Measurements from ENCODE around the gene SUMF2.
"Not testable (repeated sequence)": the region's sequence is repeated elsewhere in the genome, so short reads cannot be mapped to it uniquely, and the experiment has no call there.

SUMF2 gene

DNA sequence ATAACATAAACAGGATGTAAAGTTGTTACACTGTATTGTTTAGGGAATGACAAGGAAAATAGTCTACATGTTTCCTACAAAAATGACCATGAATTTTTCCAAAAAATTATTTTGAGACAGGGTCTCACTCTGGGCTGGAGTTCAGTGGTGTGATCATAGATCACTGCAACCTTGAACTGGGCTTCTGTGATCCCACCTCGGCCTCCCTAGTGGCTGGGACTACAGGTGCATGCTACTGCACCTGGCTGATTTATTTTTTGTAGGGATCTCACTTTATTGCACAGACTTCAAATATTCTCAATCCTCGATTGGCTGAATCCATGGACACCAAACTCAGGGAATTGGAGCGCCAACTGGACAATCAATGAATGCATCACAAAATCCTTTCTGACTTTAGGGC lies 35.6 kb downstream of the SUMF2 start:
- Histone ChIP-seq H3K4me1 (peaks cover 0 to 18% (median 13%) of the 10 kb centered on the region in 4 donors), H3K4me3 (no peak overlapping the region), H3K9me3 (no peaks in the 10 kb centered on the region), H3K36me3 (peaks cover 49 to 78% (median 54%) of the 10 kb centered on the region in 3 donors), H3K27ac (no peak overlapping the region), H3K27me3 (no peaks in the 10 kb centered on the region)
- DNase-seq, result no peak
- intact Hi-C loops (cut with DNase I; ENCODE audit: low total_unique reads), result no loop called here
- TF ChIP-seq, protein P1, sequence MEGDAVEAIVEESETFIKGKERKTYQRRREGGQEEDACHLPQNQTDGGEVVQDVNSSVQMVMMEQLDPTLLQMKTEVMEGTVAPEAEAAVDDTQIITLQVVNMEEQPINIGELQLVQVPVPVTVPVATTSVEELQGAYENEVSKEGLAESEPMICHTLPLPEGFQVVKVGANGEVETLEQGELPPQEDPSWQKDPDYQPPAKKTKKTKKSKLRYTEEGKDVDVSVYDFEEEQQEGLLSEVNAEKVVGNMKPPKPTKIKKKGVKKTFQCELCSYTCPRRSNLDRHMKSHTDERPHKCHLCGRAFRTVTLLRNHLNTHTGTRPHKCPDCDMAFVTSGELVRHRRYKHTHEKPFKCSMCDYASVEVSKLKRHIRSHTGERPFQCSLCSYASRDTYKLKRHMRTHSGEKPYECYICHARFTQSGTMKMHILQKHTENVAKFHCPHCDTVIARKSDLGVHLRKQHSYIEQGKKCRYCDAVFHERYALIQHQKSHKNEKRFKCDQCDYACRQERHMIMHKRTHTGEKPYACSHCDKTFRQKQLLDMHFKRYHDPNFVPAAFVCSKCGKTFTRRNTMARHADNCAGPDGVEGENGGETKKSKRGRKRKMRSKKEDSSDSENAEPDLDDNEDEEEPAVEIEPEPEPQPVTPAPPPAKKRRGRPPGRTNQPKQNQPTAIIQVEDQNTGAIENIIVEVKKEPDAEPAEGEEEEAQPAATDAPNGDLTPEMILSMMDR (IDR thresholded peaks at IDR 0.05), result no peak

DNA sequence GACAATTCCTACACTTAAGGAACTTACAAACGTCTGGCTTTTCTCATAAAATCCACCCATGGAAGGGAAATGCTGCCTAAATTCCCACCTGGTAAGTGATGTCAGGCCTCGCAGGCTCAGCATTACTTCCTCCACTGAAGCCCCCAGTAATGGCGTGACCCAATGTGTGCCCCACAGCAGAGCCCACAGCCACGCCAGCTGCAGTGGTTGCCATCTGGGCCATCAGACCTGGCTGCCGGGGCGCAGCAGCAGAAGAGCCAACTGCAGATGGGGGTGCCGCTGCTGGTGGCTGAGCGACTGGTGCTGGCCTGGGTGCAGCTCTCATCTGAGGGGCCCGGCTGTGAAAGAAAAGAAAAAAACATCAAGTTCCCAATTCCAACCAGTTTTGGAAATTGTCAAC lies 40.1 kb downstream of the SUMF2 start:
- H3K27ac ChIP-seq; DNase-seq; H3K27me3 ChIP-seq; H3K9me3 ChIP-seq; intact Hi-C loops (cut with DNase I; ENCODE audit: low total_unique reads); H3K4me3 ChIP-seq: not testable (repeated sequence)
- peaks cover 49 to 55% (median 53%) of the 10 kb centered on the region in 3 donors for H3K36me3 ChIP-seq
- peaks cover 0 to 26% (median 16%) of the 10 kb centered on the region in 4 donors for H3K4me1 ChIP-seq

DNA sequence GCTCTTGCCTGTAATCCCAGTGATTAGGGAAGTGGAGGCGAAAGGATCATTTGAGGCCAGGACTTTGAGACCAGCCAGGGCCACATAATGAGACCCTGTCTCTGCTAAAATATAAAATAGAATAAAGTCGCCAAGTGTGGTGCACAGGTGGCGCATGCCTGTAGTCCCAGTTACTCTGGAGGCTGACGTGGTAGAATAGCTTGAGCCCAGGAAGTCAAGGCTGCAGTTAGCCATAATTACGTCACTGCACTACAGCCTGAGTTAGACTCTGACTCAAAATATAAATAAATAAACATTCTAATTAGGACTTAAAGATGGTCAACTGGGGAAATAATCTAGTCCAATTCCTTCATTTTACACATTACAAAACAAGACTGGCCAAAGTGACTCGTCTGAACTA lies 41.4 kb downstream of the SUMF2 start:
- no peaks in the 10 kb centered on the region for H3K9me3 ChIP-seq
- H3K4me3 ChIP-seq, result peak overlapping the region; percentile 77 to 81
- no peak for DNase-seq
- TF ChIP-seq, protein P1 (IDR thresholded peaks at IDR 0.05), result no peak
- intact Hi-C loops (cut with DNase I; ENCODE audit: low total_unique reads), result no loop called here
- H3K4me1 ChIP-seq, result peaks cover 0 to 26% (median 16%) of the 10 kb centered on the region in 4 donors
- peak overlapping the region; percentile 88 to 92 for H3K27ac ChIP-seq
- no peaks in the 10 kb centered on the region for H3K27me3 ChIP-seq
- H3K36me3 ChIP-seq, result peaks cover 38 to 41% (median 39%) of the 10 kb centered on the region in 3 donors

DNA sequence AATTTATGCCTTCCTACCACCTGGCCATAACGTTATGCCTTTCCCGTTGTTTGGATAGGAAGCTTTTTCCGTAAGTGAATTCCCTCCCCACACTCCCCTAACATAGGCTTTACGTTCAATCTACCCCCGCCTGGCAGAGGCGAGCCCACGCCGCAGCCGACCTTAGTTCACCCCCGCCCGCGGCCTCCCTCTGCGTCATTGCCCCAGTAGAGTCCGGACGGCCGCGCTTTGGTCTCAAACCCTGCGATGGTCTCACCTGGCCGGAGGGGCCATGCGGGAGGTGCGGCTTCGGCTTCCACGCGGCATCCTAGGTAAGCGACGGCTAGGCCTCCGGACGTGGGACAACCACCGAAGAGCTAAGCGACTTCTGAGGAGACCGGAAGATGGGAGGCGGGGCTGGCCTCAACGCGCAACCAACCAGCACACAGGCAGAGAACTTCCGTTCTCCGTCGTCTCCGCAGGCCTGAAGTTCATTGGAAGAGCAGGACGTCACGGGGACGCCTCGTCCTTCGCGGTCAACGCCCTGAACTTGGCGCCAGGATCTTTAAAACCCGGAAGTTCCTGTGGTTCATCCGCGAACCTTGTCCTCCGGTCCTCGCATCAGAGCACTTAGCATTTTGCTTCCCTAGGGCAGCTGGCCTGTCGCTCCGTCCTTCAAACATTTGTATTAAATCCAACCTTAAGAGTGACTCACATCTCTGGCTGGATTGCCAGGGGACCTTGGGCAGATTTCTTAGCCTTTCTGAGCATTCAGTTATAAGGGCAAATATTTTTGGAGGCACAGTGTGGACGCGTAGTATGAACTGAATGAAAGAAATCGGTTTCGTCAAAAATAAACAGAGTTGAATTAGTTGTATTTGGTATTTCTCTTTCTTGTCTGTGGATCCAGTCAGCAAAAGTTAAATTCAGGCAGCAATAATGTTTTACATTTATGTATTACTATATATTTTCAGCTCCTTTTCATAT lies 42.3 kb downstream of the SUMF2 start, which contains the start of gene CHCHD2:
CHCHD2 (minus strand) TSS at position 369 of the 966 bp plus-strand sequence; CDS start at position 306, 63 bp downstream.
- Histone ChIP-seq H3K27me3 (no peaks in the 10 kb centered on the region), H3K36me3 (peaks cover 29 to 32% (median 30%) of the 10 kb centered on the region in 3 donors), H3K27ac (peak within 1 kb of the TSS; percentile 88 to 92), H3K4me1 (peaks cover 0 to 26% (median 16%) of the 10 kb centered on the region in 4 donors), H3K9me3 (no peaks in the 10 kb centered on the region), H3K4me3 (peak within 1 kb of the TSS; percentile 77 to 81)
- peak; percentile 97 to 98 for DNase-seq
- intact Hi-C loops (cut with DNase I; ENCODE audit: low total_unique reads), result no loop called here
- TF ChIP-seq, protein P1 (IDR thresholded peaks at IDR 0.05), result peak in 1 of 2 experiments; percentile 9

DNA sequence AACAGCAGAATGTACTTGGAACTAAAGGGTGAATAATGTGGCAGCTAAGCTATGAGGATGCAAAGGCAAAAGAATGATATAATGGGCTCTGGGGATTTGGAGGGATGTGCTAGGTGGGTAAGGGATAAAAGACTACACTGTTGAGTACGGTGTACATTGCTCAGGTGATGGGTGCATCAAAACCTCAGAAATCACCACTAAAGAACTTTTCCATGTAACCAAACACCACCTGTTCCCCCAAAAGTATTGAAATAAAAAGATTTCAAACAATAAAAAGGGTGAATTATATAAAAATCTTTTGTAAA lies 43.8 kb downstream of the SUMF2 start:
- H3K27me3 ChIP-seq, result no peaks in the 10 kb centered on the region
- TF ChIP-seq, protein P1 (IDR thresholded peaks at IDR 0.05), result no peak
- no peaks in the 10 kb centered on the region for H3K9me3 ChIP-seq
- peaks cover 0 to 26% (median 16%) of the 10 kb centered on the region in 4 donors for H3K4me1 ChIP-seq
- H3K4me3 ChIP-seq, result no peak overlapping the region
- DNase-seq, result no peak
- peaks cover 14 to 17% (median 15%) of the 10 kb centered on the region in 3 donors for H3K36me3 ChIP-seq
- H3K27ac ChIP-seq, result no peak overlapping the region
- intact Hi-C loops (cut with DNase I; ENCODE audit: low total_unique reads), result no loop called here

DNA sequence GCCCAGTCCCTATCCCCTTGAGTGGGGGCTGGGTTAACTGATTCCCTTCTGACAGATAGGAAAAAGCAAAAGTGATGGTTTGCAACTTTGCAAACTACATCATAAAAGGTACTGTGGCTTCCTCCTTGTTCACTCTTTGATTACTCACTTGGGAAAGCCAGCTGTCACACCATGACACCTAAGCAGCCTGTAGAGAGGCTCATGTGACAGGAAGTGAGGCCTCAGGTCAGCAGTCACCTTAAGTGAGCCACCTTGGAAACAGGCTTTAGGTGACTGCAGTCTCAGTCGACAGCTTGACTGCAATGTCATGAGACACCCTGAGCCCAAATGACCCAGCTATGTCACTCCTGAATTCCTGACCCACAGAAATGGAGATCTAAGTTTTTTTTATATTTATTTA lies 46.5 kb downstream of the SUMF2 start:
- H3K27ac ChIP-seq, result no peak overlapping the region
- peaks cover 0 to 1% of the 10 kb centered on the region in 2 donors for H3K27me3 ChIP-seq
- H3K4me1 ChIP-seq, result peaks cover 0 to 7% (median under 1%) of the 10 kb centered on the region in 4 donors
- H3K36me3 ChIP-seq, result no peaks in the 10 kb centered on the region
- H3K9me3 ChIP-seq, result no peaks in the 10 kb centered on the region
- DNase-seq, result no peak
- TF ChIP-seq, protein P1 (IDR thresholded peaks at IDR 0.05), result no peak
- intact Hi-C loops (cut with DNase I; ENCODE audit: low total_unique reads), result no loop called here
- H3K4me3 ChIP-seq, result no peak overlapping the region

DNA sequence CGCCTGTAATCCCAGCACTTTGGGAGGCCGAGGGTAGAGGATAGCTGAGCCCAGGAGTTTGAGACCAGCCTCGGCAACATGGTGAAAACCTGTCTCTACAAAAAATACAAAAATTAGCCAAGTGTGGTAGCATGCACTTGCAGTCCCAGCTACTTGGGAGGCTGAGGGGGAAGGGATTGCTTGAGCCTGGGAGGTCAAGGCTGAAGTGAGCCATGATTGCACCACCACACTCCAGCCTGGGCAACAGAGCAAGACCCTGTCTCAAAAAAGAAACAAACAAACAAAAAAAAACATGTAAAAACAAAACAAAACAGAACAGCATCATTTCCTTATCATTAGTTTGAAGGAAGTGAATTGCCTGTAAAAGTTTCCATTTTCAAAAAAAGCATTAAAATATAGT lies 48.2 kb downstream of the SUMF2 start:
- H3K9me3 ChIP-seq; H3K27ac ChIP-seq; H3K4me3 ChIP-seq; DNase-seq; H3K36me3 ChIP-seq; intact Hi-C loops (cut with DNase I; ENCODE audit: low total_unique reads): not testable (repeated sequence)
- Histone ChIP-seq H3K27me3 (peaks cover 0 to 17% of the 10 kb centered on the region in 2 donors), H3K4me1 (peaks cover 0 to 10% (median 7%) of the 10 kb centered on the region in 4 donors)

Data from tibial artery (tissue), 4 donors.